Mesothelial cell of epicardium (in vitro differentiated cells): ENCODE results near the gene TSPEAR. TPM values are rescaled to one million over a fixed set of nuclear protein-coding genes. Genes with fewer than 3 reads are reported as not detected.
"Not testable (repeated sequence)": the region's sequence is repeated elsewhere in the genome, so short reads cannot be mapped to it uniquely, and the experiment has no call there.

Experiments
- DNase-seq, 2 experiments: peaks; one replicate each; pipeline ENCODE4 v3.0.0; 2021; ENCODE audit warnings: low spot score in 2 of 2; ENCODE audit not compliant: unreplicated experiment in 2 of 2
- H3K27ac Mint-ChIP-seq: 2 replicates; pipeline ENCODE4 v1.8.0; 2021; ENCODE audit warnings: mixed read lengths
- H3K27me3 Mint-ChIP-seq: 2 replicates; pipeline ENCODE4 v1.8.0; 2021; ENCODE audit warnings: low read depth, mixed read lengths
- H3K36me3 Mint-ChIP-seq: 2 replicates; pipeline ENCODE4 v1.8.0; 2021; ENCODE audit warnings: mixed read lengths
- H3K4me1 Mint-ChIP-seq: 2 replicates; pipeline ENCODE4 v1.8.0; 2021; ENCODE audit warnings: mixed read lengths
- H3K4me3 Mint-ChIP-seq: 2 replicates; pipeline ENCODE4 v1.8.0; 2021; ENCODE audit warnings: mild to moderate bottlenecking, moderate library complexity, mixed read lengths
- H3K9me3 Mint-ChIP-seq: 2 replicates; pipeline ENCODE4 v1.8.0; 2021; ENCODE audit warnings: mixed read lengths
- total RNA-seq: library from RNA; stranded (reverse); gene quantifications from 3 replicates; pipeline ENCODE4 v1.2.1, GENCODE V29; 2021
- TF ChIP-seq, protein P1 (sequence below): fragments of 200-600 bp; sonication (generic); IDR thresholded peaks from one replicate; pipeline ENCODE4 v1.5.0; 2021; ENCODE audit warnings: antibody characterized with exemption; ENCODE audit not compliant: unreplicated experiment

TSPEAR gene
- total RNA-seq, 1 donor from 2014 or later, result 0.11 TPM

DNA sequence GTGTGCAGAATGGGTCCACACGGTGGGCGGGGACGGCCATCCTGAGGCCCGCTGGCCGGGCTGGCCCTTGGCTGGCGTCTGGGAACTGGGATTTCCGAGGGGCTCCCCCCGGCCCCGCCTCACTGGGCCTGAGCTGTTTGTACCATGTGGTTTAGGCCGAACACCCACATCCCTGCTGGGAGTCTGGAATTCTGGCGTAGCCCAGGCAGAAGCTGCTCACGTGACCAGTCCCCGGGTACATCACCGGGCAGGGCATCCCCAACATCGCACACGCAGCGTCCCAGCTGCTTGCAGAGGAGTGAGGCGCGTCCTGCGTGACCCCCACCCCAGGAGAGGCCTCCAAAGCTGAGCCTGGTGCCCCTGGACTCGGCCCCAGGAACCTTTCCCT, 108.9 kb downstream of the TSPEAR start:
- Mint-ChIP-seq H3K27me3 (peaks cover 20% of the 10 kb centered on the region), H3K27ac (no peak overlapping the region), H3K36me3 (peaks cover 3% of the 10 kb centered on the region), H3K4me3 (no peak overlapping the region), H3K9me3 (peaks cover 30% of the 10 kb centered on the region), H3K4me1 (no peaks in the 10 kb centered on the region)
- TF ChIP-seq, protein P1, sequence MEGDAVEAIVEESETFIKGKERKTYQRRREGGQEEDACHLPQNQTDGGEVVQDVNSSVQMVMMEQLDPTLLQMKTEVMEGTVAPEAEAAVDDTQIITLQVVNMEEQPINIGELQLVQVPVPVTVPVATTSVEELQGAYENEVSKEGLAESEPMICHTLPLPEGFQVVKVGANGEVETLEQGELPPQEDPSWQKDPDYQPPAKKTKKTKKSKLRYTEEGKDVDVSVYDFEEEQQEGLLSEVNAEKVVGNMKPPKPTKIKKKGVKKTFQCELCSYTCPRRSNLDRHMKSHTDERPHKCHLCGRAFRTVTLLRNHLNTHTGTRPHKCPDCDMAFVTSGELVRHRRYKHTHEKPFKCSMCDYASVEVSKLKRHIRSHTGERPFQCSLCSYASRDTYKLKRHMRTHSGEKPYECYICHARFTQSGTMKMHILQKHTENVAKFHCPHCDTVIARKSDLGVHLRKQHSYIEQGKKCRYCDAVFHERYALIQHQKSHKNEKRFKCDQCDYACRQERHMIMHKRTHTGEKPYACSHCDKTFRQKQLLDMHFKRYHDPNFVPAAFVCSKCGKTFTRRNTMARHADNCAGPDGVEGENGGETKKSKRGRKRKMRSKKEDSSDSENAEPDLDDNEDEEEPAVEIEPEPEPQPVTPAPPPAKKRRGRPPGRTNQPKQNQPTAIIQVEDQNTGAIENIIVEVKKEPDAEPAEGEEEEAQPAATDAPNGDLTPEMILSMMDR, result no peak
- no peak for DNase-seq

DNA sequence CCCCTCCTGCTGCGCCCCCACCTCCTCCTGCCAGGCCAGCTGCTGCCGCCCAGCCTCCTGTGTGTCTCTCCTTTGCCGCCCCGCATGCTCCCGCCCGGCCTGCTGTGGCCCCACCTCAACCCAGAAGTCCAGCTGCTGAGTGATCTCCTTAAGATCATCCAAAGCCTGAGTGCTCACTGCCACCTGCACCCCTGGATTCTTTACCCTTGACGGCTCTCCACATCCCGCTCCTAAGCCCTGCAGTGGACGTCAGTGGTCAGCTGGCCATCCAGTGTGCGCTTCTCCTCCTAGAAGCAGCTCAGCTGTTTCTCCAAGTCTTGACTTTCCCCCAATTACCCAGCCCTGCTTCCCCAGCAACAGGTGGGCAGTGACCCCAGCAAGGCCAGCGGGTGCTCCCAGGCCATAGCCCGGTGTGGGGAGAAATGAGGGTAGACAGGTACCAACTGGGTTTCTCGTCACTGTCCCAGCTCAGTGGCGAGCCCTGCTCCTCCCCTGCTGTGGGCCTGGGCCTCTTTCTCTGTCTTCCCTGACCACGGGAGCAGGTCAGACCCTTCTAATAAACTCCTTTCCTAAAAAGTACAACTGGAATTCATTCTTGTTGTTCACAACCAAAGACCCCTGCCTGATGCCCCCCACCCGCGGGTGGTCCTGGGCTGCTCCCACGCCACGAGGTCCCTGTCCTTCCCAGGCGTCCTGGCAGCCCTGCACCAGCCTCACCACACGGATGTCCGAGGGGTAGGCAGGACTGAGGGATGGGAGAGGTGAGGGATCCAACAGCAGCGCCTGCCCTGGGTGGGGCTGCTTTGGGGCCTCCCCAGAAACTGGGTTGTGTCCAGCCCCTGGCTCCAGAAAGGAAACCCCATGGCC, 109.5 kb downstream of the TSPEAR start:
- TF ChIP-seq, protein P1, result no peak
- Mint-ChIP-seq H3K27me3 (peaks cover 17% of the 10 kb centered on the region), H3K9me3 (peaks cover 30% of the 10 kb centered on the region), H3K4me3 (no peak overlapping the region), H3K4me1 (no peaks in the 10 kb centered on the region), H3K36me3 (peaks cover 3% of the 10 kb centered on the region), H3K27ac (no peak overlapping the region)
- no peak for DNase-seq

DNA sequence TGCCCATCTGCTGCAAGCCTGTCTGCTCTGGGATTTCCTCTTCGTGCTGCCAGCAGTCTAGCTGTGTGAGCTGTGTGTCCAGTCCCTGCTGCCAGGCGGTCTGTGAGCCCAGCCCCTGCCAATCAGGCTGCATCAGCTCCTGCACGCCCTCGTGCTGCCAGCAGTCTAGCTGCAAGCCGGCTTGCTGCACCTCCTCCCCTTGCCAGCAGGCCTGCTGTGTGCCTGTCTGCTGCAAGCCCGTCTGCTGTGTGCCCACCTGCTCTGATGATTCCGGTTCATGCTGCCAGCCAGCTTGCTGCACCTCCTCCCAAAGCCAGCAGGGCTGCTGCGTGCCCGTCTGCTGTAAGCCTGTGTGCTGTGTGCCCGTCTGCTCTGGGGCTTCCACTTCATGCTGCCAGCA, 110.3 kb downstream of the TSPEAR start:
- peaks cover 17% of the 10 kb centered on the region for H3K27me3 Mint-ChIP-seq
- not testable (repeated sequence) for DNase-seq, H3K4me1 Mint-ChIP-seq, H3K4me3 Mint-ChIP-seq, H3K27ac Mint-ChIP-seq, H3K36me3 Mint-ChIP-seq
- H3K9me3 Mint-ChIP-seq, result peaks cover 24% of the 10 kb centered on the region

DNA sequence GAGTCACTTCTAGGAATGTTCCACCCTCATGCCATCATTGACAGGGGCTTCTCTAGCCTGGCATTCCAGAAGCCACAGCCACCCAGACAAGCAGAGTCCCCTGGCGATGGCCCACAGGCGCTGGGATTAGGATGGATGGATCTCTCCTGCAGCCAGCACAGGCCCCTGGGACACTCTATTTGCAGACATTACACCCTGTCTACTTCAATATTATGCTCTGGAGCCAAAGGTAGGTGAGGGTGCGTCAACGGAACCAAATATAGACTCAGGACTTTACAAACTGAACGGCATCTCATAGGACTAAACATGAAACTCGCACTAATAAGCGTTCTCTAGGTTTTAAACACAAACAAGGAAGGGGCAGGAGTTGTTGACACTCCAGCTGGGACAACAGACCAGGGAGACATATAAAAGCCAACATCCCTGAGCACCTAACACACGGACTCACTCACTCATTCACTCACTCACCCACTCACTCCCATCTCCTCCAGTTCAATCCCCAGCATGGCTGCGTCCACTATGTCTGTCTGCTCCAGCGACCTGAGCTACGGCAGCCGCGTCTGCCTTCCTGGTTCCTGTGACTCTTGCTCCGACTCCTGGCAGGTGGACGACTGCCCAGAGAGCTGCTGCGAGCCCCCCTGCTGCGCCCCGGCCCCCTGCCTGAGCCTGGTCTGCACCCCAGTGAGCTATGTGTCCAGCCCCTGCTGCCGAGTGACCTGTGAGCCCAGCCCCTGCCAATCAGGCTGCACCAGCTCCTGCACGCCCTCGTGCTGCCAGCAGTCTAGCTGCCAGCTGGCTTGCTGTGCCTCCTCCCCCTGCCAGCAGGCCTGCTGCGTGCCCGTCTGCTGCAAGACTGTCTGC, 111.0 kb downstream of the TSPEAR start, which contains the start of gene KRTAP10-7:
Gene KRTAP10-7 (plus strand): TSS at position 480 of the 861 bp plus-strand sequence. CDS start 25 bp downstream, at position 505.
- Mint-ChIP-seq H3K9me3 (peaks cover 21% of the 10 kb centered on the region), H3K27me3 (peaks cover 14% of the 10 kb centered on the region)
- H3K27ac Mint-ChIP-seq, H3K36me3 Mint-ChIP-seq, H3K4me3 Mint-ChIP-seq, H3K4me1 Mint-ChIP-seq, DNase-seq: not testable (repeated sequence)

DNA sequence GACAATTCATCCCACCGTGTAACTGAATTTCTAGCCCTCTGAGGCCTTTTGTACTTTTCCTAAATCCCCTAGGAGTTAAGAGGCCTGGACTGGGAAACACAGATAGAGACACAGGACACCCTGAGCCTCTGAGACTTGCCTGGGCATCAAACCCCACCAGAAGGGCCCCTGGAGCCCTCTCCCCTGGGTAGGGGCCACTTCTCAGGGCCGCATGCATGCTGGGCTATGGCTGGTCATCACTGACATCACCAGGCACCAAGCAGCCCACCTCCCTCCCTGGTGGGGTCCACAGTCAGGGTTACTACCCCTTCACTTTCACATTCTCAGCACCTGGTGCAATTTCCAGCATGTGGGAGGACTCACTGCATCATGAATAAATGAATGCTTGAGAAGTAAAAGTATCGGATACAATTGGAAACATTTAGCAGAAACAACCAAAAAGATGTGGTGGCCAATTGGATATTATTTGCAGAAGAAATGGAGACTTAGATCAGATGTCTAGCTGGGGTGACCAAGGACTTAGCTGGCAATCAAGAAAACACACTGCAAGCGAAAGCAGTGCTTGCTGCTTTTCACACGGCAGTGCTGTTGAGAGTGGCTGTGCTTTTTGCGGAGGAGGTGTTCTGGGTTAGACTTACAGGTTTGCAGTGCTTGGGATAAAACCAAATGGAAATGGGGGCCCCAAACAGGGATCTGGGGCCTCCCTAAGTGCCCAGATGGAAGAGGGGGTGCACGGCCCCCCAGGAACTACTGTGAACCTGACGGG, 111.9 kb downstream of the TSPEAR start:
- peaks cover 3% of the 10 kb centered on the region for H3K4me1 Mint-ChIP-seq
- peaks cover 14% of the 10 kb centered on the region for H3K9me3 Mint-ChIP-seq
- DNase-seq, result no peak
- H3K27me3 Mint-ChIP-seq, result peaks cover 8% of the 10 kb centered on the region
- no peak overlapping the region for H3K27ac Mint-ChIP-seq
- TF ChIP-seq, protein P1, result no peak
- no peak overlapping the region for H3K4me3 Mint-ChIP-seq
- peaks cover 3% of the 10 kb centered on the region for H3K36me3 Mint-ChIP-seq

DNA sequence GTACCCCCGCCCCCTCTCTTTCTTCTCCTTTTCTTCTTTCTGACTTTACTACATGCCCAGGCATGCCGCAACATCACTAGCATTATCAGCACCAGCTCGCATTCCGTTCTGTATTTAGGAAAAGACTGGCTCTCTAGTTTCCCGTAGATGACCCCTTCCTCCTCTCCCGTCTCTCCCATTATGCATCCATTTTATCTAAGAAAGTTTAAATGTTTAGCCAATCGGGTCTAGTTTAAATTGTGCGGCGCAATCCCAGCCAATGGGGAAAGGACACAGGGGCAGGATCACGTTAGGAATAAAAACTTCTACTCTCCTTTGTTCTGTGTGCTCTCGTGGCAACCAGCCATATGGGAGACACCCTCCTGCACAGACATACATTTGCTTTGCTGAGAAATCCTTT, 113.3 kb downstream of the TSPEAR start:
- H3K9me3 Mint-ChIP-seq, result peaks cover 12% of the 10 kb centered on the region
- peaks cover 15% of the 10 kb centered on the region for H3K4me1 Mint-ChIP-seq
- no peak for DNase-seq
- TF ChIP-seq, protein P1, result no peak
- peaks cover 2% of the 10 kb centered on the region for H3K27me3 Mint-ChIP-seq
- H3K27ac Mint-ChIP-seq, result no peak overlapping the region
- peaks cover 3% of the 10 kb centered on the region for H3K36me3 Mint-ChIP-seq
- no peak overlapping the region for H3K4me3 Mint-ChIP-seq
